Measurements from ENCODE around the gene CHI3L1.

Gene CHI3L1

GRCh38 chr1:203169770-203170520 is 16.6 kb downstream of the CHI3L1 start:
- DNase-seq (ENCODE audit: low read depth in 4 of 4, low spot score in 1 of 4): no peak

GRCh38 chr1:203168991-203169390 is 17.5 kb downstream of the CHI3L1 start:
- DNase-seq (ENCODE audit: low read depth in 4 of 4, low spot score in 1 of 4): no peak

GRCh38 chr1:203168256-203168786 is 18.2 kb downstream of the CHI3L1 start:
- DNase-seq (ENCODE audit: low read depth in 4 of 4, low spot score in 1 of 4): no peak

- DNase-seq (ENCODE audit: low read depth in 4 of 4, low spot score in 1 of 4): no peak
Measured at GRCh38 chr1:203167913-203168200, 18.6 kb downstream of the CHI3L1 start.

- no peak for DNase-seq (ENCODE audit: low read depth in 4 of 4, low spot score in 1 of 4)
Measured at GRCh38 chr1:203167026-203167912, 19.2 kb downstream of the CHI3L1 start.

GRCh38 chr1:203166192-203166940 is 20.1 kb downstream of the CHI3L1 start:
- no peak for DNase-seq (ENCODE audit: low read depth in 4 of 4, low spot score in 1 of 4)

GRCh38 chr1:203165800-203166161 is 20.7 kb downstream of the CHI3L1 start:
- DNase-seq (ENCODE audit: low read depth in 4 of 4, low spot score in 1 of 4): no peak

GRCh38 chr1:203165101-203165799 is 21.3 kb downstream of the CHI3L1 start:
- no peak for DNase-seq (ENCODE audit: low read depth in 4 of 4, low spot score in 1 of 4)

GRCh38 chr1:203163891-203164635 is 22.4 kb downstream of the CHI3L1 start:
- no peak for DNase-seq (ENCODE audit: low read depth in 4 of 4, low spot score in 1 of 4)

- DNase-seq (ENCODE audit: low read depth in 4 of 4, low spot score in 1 of 4): no peak
Measured at GRCh38 chr1:203162403-203162802, 24.1 kb downstream of the CHI3L1 start.

- no peak for DNase-seq (ENCODE audit: low read depth in 4 of 4, low spot score in 1 of 4)
Measured at GRCh38 chr1:203161703-203162102, 24.8 kb downstream of the CHI3L1 start.

GRCh38 chr1:203161175-203161574 is 25.3 kb downstream of the CHI3L1 start:
- no peak for DNase-seq (ENCODE audit: low read depth in 4 of 4, low spot score in 1 of 4)

GRCh38 chr1:203159844-203160243 is 26.7 kb downstream of the CHI3L1 start:
- no peak for DNase-seq (ENCODE audit: low read depth in 4 of 4, low spot score in 1 of 4)

- no peak for DNase-seq (ENCODE audit: low read depth in 4 of 4, low spot score in 1 of 4)
Measured at GRCh38 chr1:203158960-203159665, 27.4 kb downstream of the CHI3L1 start.

- no peak for DNase-seq (ENCODE audit: low read depth in 4 of 4, low spot score in 1 of 4)
Measured at GRCh38 chr1:203158423-203158822, 28.1 kb downstream of the CHI3L1 start.

- no peak for DNase-seq (ENCODE audit: low read depth in 4 of 4, low spot score in 1 of 4)
Measured at GRCh38 chr1:203156280-203156679, 30.2 kb downstream of the CHI3L1 start.

GRCh38 chr1:203153989-203154821 is 32.3 kb downstream of the CHI3L1 start:
- DNase-seq (ENCODE audit: low read depth in 4 of 4, low spot score in 1 of 4): no peak

- DNase-seq (ENCODE audit: low read depth in 4 of 4, low spot score in 1 of 4): no peak
Measured at GRCh38 chr1:203153051-203153988, 33.2 kb downstream of the CHI3L1 start.

Data from stimulated activated CD4-positive, alpha-beta T cell treated with anti-CD3 and anti-CD28 coated beads, Interleukin-1b, Interleukin-23, amount 100 ng/mL, for 24 hours (primary cell).